ENCODE results near the gene IPO4.

IPO4 gene

GRCh38 chr14:24176599-24176998 lies 12.0 kb downstream of the IPO4 start:
- DNase-seq = no peak

DNA sequence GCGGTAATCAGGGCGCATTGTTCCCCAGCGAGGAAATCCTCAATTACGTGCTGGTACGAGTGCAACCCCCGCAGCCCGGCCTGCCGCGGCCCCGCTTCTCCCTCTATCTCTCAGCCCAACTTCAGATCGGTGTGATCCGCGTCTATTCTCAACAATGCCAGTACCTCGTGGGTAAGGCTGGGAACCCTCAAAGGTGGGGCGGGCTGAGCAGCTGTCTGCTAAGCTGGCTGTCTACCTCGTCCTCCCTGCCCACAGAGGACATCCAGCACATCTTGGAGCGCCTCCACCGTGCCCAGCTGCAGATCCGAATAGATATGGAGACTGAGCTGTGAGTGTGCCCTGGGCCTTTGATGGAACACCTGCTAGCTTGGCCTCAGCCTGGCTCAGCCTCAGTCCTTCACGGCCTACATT lies 15.7 kb downstream of the IPO4 start:
- peak in 3 of 56 donors; percentile 9 to 13 (median 13) for DNase-seq

DNA sequence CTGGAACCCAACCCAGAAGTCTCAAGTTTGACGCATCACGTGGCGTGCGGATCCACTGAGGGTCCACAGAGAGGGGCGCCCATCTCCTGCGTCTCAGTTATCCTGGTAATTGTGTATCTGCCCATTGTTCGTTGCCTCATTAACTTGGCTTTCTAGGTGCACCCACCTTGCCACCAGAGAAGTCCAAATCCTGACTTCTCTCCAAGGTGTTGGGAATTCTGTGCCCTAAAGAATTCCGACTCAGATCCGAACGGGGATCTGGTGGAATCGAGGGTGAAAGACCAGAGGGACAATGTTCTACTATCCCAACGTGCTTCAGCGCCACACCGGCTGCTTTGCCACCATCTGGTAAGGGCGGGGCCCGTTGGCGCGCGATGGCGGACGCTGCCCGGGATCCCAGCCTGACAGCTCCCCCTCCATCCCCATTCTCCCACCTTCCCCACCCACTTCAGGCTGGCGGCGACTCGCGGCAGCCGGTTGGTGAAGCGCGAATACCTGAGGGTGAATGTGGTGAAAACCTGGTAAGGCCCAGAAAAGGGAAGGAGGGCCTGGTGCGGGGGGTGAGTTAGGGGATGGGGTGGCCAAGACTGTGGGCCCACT lies 16.3 kb downstream of the IPO4 start:
- DNase-seq = peak in 6 of 56 donors; percentile 10 to 33 (median 24)

GRCh38 chr14:24171422-24172260 lies 17.0 kb downstream of the IPO4 start, which contains the start of gene REC8:
REC8 (plus strand) TSS chr14:24172080; CDS start chr14:24172553, 473 bp downstream.
- DNase-seq = peak; percentile 51 to 98 (median 90)

- DNase-seq = no peak
Observed at GRCh38 chr14:24167469-24168114, 21.0 kb downstream of the IPO4 start.

DNA sequence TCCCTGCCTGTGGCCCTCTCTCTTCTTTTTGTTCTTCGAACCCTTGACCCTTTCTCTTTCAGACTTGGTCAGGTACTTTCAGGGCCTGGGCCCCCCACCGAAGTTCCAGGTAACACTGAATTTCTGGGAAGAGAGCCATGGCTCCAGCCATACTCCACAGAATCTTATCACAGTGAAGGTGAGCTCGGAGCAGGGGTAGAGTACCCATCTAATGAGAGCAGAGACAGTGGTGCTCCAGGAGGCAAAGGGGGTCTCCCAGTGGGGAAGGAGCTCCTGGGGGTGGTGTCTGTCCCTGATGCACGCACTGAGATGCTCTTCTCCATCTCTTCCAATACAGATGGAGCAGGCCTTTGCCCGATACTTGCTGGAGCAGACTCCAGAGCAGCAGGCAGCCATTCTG lies 22.8 kb downstream of the IPO4 start:
- DNase-seq = no peak

DNA sequence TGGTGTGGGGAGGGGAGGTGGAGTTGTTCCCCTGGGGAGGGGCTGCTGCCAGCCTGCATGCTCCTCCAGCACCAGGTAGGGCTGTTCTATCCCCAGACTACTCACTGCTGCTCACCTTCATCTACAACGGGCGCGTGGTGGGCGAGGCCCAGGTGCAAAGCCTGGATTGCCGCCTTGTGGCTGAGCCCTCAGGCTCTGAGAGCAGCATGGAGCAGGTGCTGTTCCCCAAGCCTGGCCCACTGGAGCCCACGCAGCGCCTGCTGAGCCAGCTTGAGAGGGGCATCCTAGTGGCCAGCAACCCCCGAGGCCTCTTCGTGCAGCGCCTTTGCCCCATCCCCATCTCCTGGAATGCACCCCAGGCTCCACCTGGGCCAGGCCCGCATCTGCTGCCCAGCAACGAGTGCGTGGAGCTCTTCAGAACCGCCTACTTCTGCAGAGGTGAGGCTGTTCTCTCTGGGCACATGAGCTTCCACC lies 24.1 kb downstream of the IPO4 start:
- no peak for DNase-seq

DNA sequence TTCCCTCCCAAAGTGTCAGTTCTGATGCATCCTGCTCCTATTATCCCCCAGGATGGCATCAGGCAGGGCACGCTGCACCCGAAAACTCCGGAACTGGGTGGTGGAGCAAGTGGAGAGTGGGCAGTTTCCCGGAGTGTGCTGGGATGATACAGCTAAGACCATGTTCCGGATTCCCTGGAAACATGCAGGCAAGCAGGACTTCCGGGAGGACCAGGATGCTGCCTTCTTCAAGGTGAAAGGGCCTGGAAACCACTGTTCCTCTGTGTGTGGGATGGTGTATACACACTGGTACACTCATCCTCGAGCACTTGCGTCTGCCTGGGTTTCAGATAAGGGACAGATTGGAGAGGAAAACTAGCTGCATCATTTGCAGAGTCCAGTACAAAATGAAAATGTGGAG lies 26.5 kb downstream of the IPO4 start:
- peak in 6 of 56 donors; percentile 5 to 25 (median 12) for DNase-seq

DNA sequence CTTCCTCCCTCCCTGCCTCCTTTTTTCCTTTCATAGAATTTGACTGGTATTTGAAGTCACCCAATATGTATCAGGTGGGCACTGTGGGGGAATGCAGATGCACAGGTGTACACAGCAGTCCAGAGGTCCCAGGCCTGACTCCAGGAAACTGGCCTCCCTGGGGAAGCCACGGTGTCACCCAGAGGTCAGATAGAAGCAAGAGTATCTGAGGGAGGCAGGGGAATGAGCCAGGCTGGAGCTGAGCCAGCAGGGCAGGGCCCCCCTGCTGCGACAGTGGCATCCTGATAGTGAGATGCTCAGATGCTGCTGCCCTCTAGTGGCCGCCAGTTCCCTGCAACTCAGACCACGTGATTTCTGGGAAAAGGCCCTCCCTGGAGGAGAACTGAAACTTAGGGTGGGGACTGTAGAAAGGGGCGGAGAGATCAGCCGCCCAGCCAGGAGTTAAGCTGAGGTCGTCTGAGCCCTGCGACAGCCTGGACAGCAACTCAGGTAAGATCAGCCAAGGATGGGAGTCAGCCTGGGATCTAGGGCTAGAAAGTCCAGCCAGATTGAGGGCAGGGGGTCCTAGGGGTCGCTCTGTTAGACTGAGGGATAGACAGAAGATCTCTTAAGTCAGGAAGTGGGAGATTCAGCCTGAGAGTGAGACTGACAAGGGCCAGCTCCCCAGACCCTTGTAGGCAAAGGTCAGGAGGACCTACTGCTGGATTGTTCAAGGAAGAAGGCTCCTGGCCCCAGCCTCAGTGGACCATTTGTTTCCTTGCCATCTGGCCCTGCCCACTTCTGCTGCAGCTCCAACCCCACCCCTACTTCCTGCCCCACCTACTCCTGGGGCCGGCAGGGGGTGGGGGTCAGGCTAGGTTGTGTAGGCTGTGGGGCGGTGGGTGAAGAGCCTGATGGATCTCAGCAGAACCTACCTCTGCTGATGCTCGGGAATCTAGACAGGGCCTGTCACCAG lies 27.5 kb downstream of the IPO4 start, which contains the start of gene IRF9:
Gene IRF9 (plus strand): TSS at position 416 of the 955 bp plus-strand sequence. CDS start 880 bp downstream, outside the sequence.
- peak; percentile 61 to 98 (median 92) for DNase-seq

DNA sequence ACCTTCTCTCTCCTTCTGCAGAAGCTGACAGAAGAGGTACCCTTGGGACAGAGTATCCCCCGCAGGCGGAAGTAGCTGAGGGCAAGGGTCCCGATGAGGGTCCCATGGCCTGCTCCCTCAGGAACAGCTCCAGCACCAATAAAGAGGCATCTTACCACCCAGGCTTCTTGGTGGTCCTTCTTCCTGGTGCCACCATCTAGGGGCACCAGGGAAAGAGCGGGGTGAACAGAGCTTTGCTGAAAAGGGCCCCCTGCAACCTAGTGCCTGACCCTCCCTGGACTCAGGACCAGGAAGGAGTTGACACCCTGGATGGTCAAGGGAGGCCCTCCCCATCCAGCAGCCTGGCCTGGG lies 28.1 kb downstream of the IPO4 start:
- DNase-seq = no peak

DNA sequence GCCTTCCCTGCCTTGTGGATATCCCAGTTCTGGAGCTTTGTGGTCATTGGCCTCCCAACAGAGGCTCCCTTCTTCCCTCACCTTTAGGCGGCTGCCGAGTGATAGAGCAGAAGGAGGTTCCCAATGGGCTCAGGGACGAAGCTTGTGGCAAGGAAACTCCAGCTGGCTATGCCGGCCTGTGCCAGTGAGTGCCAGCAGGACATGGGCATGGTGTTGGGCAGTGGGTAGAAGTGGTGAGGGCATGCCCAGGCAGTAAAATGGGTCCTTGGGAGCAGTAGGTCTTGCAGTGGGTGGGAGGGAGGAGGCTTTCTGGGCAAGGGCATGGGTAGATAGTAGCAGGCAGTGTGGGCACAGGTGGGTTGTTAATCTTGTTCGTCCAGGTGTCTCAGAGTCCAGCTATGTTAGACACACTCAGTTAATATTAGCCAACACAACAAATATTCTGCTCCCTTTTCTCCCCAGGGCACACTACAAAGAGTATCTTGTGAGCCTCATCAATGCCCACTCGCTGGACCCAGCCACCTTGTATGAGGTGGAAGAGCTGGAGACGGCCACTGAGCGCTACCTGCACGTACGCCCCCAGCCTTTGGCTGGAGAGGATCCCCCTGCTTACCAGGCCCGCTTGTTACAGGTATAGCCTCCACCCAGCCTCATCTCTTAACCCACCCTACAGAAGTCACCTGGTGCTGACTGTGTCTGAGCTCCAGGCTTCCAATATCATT lies 28.7 kb downstream of the IPO4 start:
- DNase-seq = no peak

DNA sequence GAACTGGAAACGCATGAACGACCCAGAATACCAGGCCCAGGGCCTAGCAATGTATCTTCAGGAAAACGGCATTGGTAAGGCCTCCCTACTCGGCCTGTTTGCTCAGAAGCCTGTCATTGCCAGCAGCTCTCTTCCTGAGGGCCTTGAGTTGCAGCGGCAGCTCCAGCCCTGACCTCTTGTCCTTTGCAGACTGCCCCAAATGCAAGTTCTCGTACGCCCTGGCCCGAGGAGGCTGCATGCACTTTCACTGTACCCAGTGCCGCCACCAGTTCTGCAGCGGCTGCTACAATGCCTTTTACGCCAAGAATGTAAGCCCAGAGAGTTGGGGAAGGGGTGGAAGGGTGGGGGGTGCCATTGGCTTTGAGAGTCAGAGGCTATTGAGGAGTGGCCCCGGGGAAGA lies 31.3 kb downstream of the IPO4 start:
- no peak for DNase-seq

- no peak for DNase-seq
Observed at GRCh38 chr14:24156840-24157239, 31.8 kb downstream of the IPO4 start.

DNA sequence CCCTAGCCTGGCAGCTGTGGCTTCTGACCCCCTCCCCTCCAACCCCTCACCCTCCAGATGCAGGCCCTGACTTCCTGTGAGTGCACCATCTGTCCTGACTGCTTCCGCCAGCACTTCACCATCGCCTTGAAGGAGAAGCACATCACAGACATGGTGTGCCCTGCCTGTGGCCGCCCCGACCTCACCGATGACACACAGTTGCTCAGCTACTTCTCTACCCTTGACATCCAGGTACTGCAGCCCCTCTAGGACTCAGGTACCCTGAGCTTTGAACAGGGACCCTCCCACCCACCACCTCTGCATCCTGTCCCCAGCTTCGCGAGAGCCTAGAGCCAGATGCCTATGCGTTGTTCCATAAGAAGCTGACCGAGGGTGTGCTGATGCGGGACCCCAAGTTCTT lies 33.5 kb downstream of the IPO4 start:
- no peak for DNase-seq

DNA sequence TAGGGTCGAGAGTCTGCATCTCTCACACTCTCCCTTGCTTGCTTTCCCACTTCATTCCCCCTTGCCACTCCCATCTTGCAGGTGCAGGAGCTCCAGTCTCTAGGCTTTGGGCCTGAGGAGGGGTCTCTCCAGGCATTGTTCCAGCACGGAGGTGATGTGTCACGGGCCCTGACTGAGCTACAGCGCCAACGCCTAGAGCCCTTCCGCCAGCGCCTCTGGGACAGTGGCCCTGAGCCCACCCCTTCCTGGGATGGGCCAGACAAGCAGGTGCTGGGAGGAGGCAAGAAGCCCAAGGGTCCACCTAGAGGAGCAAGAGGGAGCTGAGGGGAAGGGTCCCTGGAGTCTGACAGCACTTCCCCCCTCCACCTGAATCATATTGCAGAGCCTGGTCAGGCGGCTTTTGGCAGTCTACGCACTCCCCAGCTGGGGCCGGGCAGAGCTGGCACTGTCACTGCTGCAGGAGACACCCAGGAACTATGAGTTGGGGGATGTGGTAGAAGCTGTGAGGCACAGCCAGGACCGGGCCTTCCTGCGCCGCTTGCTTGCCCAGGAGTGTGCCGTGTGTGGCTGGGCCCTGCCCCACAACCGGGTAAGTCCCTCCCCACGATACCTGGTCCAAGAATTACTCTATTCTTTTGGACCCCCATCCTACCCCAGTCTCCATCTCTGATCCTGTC lies 37.1 kb downstream of the IPO4 start:
- no peak for DNase-seq

GRCh38 chr14:24150993-24151392 lies 37.6 kb downstream of the IPO4 start:
- no peak for DNase-seq

DNA sequence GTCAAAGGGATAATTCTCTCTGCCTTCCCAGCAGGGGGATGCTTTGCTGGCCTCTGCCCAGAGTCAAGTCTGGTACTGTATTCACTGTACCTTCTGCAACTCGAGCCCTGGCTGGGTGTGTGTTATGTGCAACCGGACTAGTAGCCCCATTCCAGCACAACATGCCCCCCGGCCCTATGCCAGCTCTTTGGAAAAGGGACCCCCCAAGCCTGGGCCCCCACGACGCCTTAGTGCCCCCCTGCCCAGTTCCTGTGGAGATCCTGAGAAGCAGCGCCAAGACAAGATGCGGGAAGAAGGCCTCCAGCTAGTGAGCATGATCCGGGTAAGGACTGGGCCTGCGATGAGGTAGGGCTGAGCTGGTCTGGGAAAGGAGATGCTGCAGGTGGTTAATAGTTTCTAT lies 38.0 kb downstream of the IPO4 start:
- DNase-seq = no peak

DNA sequence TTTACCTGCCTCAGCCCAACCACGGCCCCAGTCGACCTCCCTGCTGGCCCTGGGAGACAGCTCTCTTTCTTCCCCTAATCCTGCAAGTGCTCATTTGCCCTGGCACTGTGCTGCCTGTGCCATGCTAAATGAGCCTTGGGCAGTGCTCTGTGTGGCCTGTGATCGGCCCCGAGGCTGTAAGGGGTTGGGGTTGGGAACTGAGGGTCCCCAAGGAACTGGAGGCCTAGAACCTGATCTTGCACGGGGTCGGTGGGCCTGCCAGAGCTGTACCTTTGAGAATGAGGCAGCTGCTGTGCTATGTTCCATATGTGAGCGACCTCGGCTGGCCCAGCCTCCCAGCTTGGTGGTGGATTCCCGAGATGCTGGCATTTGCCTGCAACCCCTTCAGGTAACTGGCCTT lies 38.6 kb downstream of the IPO4 start:
- DNase-seq = no peak

DNA sequence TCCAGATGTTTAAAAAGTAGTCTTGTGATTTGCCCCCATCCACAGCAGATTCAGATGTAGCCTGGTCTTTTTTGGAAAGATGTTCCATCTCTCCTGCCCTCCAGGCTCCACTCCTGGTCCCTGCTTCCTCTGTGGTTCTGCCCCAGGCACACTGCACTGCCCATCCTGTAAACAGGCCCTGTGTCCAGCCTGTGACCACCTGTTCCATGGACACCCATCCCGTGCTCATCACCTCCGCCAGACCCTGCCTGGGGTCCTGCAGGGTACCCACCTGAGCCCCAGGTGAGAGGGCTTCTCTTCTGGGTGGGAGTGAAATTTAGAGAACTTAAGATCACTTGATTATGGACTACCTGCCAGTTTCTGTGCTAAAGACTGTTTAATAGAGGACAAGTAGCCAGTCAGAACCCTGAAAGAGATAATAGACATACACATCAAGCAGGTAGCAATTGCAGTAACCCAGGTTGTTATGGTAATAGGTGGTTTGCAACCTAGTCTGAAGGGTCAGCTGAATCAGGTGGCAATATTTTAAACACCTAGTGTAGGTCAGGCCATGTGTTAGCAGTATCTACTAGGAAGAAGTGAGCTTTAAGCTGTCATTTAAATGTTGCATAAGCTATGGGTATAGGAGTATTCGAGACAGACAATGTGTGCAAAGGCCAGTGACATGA lies 39.2 kb downstream of the IPO4 start:
- DNase-seq = no peak

Measured in nucleus accumbens (tissue), 56 donors.